ENCODE measurements around the gene MTA1. TPM values are rescaled to one million over a fixed set of nuclear protein-coding genes. Genes with fewer than 3 reads are reported as not detected.

MTA1 gene
- total and polyA plus RNA-seq, 10 of the 15 experiments (the other 5 are each of a cell fraction or from before 2014, with no cell fraction given): 0.14 to 162 (median 30.6) TPM

DNA sequence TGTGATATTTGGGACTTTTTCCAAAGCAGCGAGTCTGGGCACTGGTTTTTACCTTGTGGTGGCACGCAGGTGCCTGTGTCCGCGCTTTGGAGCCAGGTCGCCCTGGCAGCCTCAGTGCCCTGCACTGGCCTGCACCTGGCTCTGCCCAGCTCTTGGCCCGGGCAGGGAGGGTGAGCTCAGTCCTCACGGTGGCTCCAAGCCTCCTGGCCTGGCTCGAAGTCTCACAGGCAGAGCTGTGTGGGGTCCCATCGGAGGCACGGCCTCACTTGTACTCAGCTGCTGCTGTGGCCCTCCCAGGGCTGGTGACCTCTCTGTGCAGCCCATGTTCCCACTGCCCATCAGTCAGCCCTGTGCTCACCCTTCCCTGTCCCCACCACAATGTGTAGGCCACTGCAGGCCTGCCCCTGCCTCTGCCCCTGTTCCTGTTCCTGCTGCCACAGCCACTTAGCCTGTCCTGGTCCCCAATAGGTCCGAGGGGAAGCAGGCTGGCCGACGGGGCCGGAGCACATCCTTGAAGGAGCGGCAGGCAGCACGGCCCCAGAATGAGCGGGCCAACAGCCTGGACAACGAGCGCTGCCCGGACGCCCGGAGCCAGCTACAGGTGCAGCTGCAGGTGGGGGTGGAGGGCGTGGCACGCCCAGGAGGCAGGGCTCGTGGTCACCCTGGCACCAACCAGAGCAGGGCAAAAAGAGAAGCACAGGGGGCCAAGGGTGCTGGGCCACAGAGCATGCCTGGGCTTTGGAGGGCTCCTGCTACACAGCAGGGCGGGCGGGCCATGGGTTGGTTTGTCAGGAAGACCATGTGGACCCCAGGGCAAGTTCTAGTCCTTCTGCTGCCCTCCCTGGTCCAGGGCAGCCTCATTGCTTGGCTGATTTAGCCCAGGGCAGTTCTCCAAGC lies 37.9 kb upstream of the MTA1 start:
- no TSS peak for BruUV-seq (replicated peaks)
- CTCF ChIA-PET: no interaction called here
- 77% methylated on average over 26 of the region's 27 CpGs for WGBS (ENCODE audit: insufficient coverage, insufficient replicate concordance, low lambda C conversion rate, missing lambda C conversion rate)
- Histone ChIP-seq H3K27ac (ENCODE audit: control insufficient read depth, insufficient read depth) (no peak overlapping the region), H2AFZ (ENCODE audit: control insufficient read depth, low read depth, low read length) (no peak overlapping the region), H4K20me1 (ENCODE audit: control insufficient read depth, insufficient read depth) (no peaks in the 10 kb centered on the region), H3K36me3 (ENCODE audit: control insufficient read depth in 2 of 2, insufficient read depth in 2 of 2, low read length in 1 of 2) (no peaks in the 10 kb centered on the region), H3K79me2 (ENCODE audit: control insufficient read depth, insufficient read depth, low read length) (no peaks in the 10 kb centered on the region), H3K4me3 (no peak overlapping the region), H3K27me3 (replicated peaks in 1 of 2; ENCODE audit: control insufficient read depth in 2 of 2, insufficient read depth in 2 of 2, low read length in 1 of 2) (no peaks in the 10 kb centered on the region), H3K4me2 (ENCODE audit: control insufficient read depth, insufficient read depth) (no peak overlapping the region), H3K9ac (ENCODE audit: control insufficient read depth, insufficient read depth, low read length) (no peak overlapping the region), H3K9me3 (replicated peaks; ENCODE audit: control insufficient read depth, insufficient read depth, low read length) (no peaks in the 10 kb centered on the region), H3K4me1 (ENCODE audit: control insufficient read depth, insufficient read depth, low read length) (no peaks in the 10 kb centered on the region)
- intact Hi-C loops (cut with micrococcal nuclease; ENCODE audit: unreplicated experiment): no loop called here
- ATAC-seq (no peak), FAIRE-seq (no peak), DNase-seq (ENCODE audit: low read depth, low spot score) (no peak)
- in situ Hi-C loops (cut with MboI): no loop called here
- SMC1A ChIA-PET (ENCODE audit: uncharacterized antibody, unreplicated experiment): no interaction called here
- RAD21 ChIA-PET (ENCODE audit: unreplicated experiment): no interaction called here
- POLR2A ChIA-PET: no interaction called here
- TF ChIP-seq, protein P1, sequence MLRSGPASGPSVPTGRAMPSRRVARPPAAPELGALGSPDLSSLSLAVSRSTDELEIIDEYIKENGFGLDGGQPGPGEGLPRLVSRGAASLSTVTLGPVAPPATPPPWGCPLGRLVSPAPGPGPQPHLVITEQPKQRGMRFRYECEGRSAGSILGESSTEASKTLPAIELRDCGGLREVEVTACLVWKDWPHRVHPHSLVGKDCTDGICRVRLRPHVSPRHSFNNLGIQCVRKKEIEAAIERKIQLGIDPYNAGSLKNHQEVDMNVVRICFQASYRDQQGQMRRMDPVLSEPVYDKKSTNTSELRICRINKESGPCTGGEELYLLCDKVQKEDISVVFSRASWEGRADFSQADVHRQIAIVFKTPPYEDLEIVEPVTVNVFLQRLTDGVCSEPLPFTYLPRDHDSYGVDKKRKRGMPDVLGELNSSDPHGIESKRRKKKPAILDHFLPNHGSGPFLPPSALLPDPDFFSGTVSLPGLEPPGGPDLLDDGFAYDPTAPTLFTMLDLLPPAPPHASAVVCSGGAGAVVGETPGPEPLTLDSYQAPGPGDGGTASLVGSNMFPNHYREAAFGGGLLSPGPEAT (IDR thresholded peaks at IDR 0.05; ENCODE audit: low read depth): no peak
- TF ChIP-seq SMAD1 (IDR thresholded peaks at IDR 0.05; ENCODE audit: low read depth, partially characterized antibody) (no peak), RAD21 (IDR thresholded peaks at IDR 0.05; ENCODE audit: insufficient read depth, low read depth, low read length) (no peak), CBX5 (IDR thresholded peaks at IDR 0.05; ENCODE audit: low read depth) (no peak), ZNF217 (IDR thresholded peaks at IDR 0.05) (no peak), NR2C1 (IDR thresholded peaks at IDR 0.05) (no peak), JUND (IDR thresholded peaks at IDR 0.05; ENCODE audit: low read depth, low read length) (no peak), BMI1 (IDR thresholded peaks at IDR 0.05; ENCODE audit: borderline replicate concordance) (no peak), STAT1 (conservative IDR thresholded peaks at IDR 0.05) (no peak), KLF5 (IDR thresholded peaks at IDR 0.05; ENCODE audit: partially characterized antibody) (no peak), PAX5 (IDR thresholded peaks at IDR 0.05; ENCODE audit: borderline replicate concordance, low read depth, low read length) (no peak), SUPT20H (IDR thresholded peaks at IDR 0.05; ENCODE audit: borderline replicate concordance, control insufficient read depth, low read depth, low read length) (no peak), POLR2AphosphoS2 (IDR thresholded peaks at IDR 0.05; ENCODE audit: low read depth, low read length) (no peak), HDAC6 (IDR thresholded peaks at IDR 0.05; ENCODE audit: unreplicated experiment) (no peak)
- TF ChIP-seq, protein P2, sequence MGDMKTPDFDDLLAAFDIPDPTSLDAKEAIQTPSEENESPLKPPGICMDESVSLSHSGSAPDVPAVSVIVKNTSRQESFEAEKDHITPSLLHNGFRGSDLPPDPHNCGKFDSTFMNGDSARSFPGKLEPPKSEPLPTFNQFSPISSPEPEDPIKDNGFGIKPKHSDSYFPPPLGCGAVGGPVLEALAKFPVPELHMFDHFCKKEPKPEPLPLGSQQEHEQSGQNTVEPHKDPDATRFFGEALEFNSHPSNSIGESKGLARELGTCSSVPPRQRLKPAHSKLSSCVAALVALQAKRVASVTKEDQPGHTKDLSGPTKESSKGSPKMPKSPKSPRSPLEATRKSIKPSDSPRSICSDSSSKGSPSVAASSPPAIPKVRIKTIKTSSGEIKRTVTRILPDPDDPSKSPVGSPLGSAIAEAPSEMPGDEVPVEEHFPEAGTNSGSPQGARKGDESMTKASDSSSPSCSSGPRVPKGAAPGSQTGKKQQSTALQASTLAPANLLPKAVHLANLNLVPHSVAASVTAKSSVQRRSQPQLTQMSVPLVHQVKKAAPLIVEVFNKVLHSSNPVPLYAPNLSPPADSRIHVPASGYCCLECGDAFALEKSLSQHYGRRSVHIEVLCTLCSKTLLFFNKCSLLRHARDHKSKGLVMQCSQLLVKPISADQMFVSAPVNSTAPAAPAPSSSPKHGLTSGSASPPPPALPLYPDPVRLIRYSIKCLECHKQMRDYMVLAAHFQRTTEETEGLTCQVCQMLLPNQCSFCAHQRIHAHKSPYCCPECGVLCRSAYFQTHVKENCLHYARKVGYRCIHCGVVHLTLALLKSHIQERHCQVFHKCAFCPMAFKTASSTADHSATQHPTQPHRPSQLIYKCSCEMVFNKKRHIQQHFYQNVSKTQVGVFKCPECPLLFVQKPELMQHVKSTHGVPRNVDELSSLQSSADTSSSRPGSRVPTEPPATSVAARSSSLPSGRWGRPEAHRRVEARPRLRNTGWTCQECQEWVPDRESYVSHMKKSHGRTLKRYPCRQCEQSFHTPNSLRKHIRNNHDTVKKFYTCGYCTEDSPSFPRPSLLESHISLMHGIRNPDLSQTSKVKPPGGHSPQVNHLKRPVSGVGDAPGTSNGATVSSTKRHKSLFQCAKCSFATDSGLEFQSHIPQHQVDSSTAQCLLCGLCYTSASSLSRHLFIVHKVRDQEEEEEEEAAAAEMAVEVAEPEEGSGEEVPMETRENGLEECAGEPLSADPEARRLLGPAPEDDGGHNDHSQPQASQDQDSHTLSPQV (IDR thresholded peaks at IDR 0.05): no peak
